Peyer's patch (tissue), 4 donors: ENCODE results near the gene MPHOSPH8.

Experiments
- CTCF ChIP-seq, 6 experiments: fragments of 450-650 bp in 4 of 6; fragments of 200-600 bp in 2 of 6; sonication (generic) in 1 of 6; IDR thresholded peaks; one replicate each; pipeline ENCODE4 v1.5.1; 2017 to 2019; ENCODE audit warnings: antibody characterized with exemption in 6 of 6, mild to moderate bottlenecking in 3 of 6, moderate library complexity in 1 of 6
- POLR2A ChIP-seq, 2 donors: fragments of 450-650 bp; IDR thresholded peaks; one replicate each; pipeline ENCODE4 v1.5.1; 2017; ENCODE audit warnings: antibody characterized with exemption in 2 of 2, mild to moderate bottlenecking in 2 of 2, moderate library complexity in 2 of 2

- TF ChIP-seq POLR2A (IDR thresholded peaks at IDR 0.05): no peak
- no peak for TF ChIP-seq CTCF (IDR thresholded peaks at IDR 0.05)
These were observed 41.6 kb upstream of the MPHOSPH8 start for GRCh38 chr13:19591864-19592263.
